IPS-18c (cell line): ENCODE results near the gene TMEM229B.

ENCODE experiments used
- H3K4me3 ChIP-seq: 2 replicates; pipeline ENCODE4 v1.7.0; 2013; ENCODE audit warnings: low read depth, mild to moderate bottlenecking, low read length, moderate library complexity; ENCODE audit not compliant: insufficient read depth
- H3K9me3 ChIP-seq: one replicate; pipeline ENCODE4 v1.6.1; 2013; ENCODE audit warnings: mild to moderate bottlenecking, low read length, moderate library complexity; ENCODE audit not compliant: control insufficient read depth, insufficient read depth

TMEM229B gene

DNA sequence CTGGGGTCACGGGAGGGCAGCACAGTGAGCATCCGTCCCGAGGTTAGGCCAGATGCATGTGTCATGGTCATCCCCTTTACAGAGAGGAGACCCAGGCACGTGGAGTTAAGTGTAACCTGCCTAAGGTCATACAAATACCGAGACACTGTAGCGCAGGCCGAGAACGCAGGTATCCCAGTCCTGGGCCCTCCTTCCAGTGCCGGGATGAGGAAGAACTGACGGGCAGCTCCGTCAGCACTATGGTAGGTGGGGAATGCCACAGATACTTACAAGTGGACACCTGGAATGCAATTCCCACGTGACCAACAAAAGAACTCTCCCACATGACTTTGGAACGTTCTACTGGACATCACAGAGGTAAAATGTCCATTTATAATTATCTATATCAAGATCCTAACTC lies 8.7 kb upstream of the TMEM229B start:
- Histone ChIP-seq H3K4me3 (no peak overlapping the region), H3K9me3 (no peaks in the 10 kb centered on the region)

DNA sequence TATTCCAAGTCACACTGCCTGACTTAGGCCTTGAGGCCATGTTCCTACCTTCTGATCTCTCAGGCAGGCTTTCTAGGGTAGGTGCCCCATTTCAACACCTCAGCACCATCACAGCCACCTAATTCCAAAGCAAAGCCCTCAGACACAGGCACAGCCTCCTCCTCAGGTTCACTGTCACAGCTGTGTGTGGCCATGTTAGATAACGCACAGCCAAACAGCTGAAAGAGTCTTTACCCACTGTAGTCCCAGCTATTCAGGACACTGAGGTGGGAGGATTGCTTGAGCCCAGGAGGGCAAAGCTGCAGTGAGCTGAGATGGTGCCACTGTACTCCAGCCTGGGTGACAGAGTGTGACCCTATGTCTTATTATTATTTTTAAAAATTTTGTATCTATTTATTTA lies 7.3 kb upstream of the TMEM229B start:
- Histone ChIP-seq H3K4me3 (no peak overlapping the region), H3K9me3 (no peaks in the 10 kb centered on the region)

DNA sequence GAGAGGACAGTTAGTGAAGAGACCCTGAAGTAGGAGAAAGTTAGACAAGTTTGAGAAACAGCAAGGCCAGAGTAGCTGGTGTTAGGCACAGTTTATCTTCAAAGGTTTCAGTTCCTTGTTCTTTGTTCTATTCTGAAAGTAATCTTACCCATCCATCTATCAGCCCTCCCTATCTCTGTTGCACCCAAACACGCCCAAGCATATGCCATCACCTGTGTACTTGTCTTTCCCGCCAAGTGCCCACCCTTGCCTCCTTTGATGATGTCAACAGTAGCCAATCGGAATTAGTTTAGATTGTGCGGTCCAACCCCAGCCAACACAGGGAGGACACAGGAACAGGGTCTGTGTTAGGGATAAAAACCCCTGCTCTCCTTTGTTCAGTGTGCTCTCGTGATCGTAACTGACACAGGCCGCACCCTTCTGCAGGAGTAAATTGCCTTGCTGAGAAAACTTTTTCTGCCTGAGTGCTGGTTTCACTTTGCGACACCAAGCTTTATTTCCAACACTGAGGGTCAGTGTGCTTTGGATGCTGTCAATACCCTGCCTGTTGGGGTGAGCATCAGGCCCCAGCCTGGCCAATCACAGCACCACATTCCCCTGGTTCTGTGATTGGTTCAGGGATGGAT lies 4.7 kb upstream of the TMEM229B start:
- Histone ChIP-seq H3K9me3 (no peaks in the 10 kb centered on the region), H3K4me3 (no peak overlapping the region)

- no peak overlapping the region; the same call in 1 of the 2 replicates for H3K4me3 ChIP-seq
- H3K9me3 ChIP-seq = no peaks in the 10 kb centered on the region
Observed at GRCh38 chr14:67492538-67492937, 4.0 kb upstream of the TMEM229B start.

DNA sequence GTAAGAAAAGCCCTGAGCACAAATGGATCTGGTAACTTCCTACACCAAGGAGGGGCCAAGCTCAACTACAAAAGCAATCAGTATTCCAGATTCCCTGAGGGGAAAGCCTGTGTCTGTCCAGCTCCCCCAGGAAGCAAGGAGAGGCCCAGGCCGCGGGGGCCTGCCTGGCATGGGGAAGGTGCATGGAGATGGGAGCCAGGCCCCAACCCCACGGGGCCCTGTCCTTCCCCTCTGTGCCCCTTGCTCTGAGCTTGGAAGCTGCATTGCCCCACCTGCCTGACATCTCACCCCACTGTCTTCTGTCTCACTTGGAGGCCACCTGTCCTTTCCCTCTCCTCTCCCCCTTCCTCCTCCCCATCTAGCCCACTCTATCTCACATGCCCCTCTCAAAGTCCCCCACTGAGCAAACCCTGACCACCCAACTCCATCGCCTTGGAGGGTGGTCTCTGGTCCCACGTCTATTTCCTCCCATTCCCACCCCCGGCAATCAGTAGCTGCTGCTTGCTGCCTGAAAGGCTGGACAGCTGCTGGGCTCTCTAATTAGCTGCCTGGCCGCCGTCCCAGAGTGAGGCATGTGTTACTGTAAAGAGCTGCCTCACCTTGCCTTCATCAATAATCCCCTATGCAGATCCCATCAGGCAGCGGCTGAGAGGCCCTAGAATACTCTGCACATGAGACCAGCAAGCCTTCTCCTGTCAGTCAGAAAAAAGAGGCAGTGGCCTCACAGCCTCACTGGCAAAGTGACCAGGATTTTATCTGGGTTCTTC lies 3.4 kb upstream of the TMEM229B start:
- no peaks in the 10 kb centered on the region for H3K9me3 ChIP-seq

GRCh38 chr14:67491285-67491684 lies 2.8 kb upstream of the TMEM229B start:
- H3K4me3 ChIP-seq = no peak overlapping the region
- H3K9me3 ChIP-seq = no peaks in the 10 kb centered on the region

More for the DNA sequence above, 3.4 kb upstream of the TMEM229B start:
- no peak overlapping the region; the same call in 1 of the 2 replicates for H3K4me3 ChIP-seq

- Histone ChIP-seq H3K4me3 (no peak overlapping the region), H3K9me3 (no peaks in the 10 kb centered on the region)
Observed at GRCh38 chr14:67490196-67490595, 1.7 kb upstream of the TMEM229B start.

- Histone ChIP-seq H3K9me3 (no peaks in the 10 kb centered on the region), H3K4me3 (no peak overlapping the region)
Observed at GRCh38 chr14:67487332-67487731, 1.2 kb downstream of the TMEM229B start.

DNA sequence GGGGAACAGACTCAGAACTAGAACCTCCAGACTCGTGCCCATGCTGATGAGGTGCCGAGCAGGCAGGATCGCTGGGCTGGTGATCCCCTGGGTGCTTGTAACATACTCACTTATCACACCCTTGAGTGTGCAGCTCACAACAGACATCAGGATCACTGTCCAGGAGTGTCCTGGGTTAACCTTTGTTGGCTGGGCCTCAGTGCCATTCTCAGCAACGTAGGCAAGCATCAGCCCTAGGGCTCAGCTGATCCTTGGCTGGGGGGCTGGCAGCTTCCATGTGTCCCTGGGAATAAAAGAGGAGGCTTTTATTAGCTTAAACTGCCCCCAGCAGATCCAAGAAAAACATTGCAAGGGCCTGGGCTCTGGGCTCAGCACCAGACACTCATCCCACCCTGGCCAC lies 1.6 kb downstream of the TMEM229B start:
- no peak overlapping the region for H3K4me3 ChIP-seq
- H3K9me3 ChIP-seq = no peaks in the 10 kb centered on the region

DNA sequence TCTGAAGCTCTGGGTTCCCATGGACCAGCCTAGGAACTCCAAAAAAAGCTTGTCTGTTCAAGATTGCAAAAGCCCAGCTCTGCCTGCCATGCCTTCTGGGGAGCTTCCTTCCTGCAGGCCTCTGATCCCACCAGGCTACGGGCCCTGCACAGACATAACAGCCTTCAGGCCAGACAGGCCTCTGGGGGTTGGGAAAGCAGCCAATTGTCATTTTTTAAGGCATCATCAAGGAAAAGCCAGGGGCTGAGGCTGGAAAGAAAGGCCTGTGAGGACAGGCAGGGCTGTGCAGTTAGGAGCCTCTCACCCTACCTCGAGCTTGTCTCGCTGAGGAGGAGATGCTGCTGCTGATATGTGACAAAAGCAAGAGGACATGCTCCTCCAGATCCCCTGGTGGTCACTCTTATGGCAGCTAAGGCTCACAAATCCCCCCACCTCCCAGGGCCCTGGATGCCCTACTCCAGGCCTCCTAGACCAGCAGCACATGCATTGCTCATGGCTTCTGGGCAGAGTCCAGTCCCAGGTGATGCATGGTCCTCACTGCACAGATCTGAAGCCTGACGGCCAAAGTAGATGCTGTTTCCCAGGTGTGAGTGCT lies 2.9 kb downstream of the TMEM229B start:
- Histone ChIP-seq H3K4me3 (no peak overlapping the region), H3K9me3 (no peaks in the 10 kb centered on the region)

- no peak overlapping the region for H3K4me3 ChIP-seq
- no peaks in the 10 kb centered on the region for H3K9me3 ChIP-seq
Observed at GRCh38 chr14:67483579-67484285, 4.8 kb downstream of the TMEM229B start.

DNA sequence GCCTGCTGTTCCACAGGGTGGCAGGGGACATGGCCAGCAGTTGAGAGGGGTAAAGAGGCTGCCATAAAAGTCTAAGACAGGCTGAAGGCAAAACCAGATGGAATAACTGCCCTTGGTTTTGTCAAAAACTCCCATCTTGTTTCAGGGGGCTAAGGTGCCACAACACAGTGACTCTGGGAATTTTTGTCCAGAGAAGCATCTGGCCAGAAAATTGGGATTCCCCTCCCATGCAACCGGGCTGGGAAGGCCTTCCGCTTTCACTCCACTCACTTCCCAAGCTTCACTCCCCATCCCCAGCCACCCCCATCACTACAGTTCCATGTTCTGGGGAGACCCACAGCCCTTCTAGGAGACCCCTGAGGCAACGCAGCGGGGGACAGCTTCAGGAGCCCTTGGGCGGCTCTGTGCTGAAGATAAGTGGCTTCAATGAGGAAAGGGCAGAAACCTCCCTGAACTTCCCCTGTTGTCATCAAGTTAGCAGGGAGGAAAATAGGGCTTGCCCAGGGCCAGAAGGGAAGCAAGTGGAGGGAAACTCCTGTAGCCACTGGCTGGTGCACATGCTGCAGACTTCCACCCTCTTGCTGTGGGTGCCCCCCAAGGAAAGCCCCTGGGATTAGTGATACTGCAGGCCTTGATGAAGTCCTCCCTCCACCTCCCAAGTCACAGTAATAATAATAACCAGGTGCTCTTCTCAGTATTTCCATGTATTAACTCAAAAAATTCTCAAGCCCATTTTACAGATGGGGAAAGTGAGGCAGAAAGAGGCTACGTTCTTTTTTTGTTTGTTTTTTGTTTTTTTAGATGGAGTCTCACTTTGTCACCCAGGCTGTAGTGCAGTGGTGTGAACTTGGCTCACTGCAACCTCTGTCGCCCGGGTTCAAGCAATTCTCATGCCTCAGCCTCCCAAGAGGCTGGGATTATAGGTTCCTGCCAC lies 6.0 kb downstream of the TMEM229B start:
- no peak overlapping the region for H3K4me3 ChIP-seq
- no peaks in the 10 kb centered on the region for H3K9me3 ChIP-seq

GRCh38 chr14:67480011-67480410 lies 8.5 kb downstream of the TMEM229B start:
- H3K4me3 ChIP-seq = no peak overlapping the region

DNA sequence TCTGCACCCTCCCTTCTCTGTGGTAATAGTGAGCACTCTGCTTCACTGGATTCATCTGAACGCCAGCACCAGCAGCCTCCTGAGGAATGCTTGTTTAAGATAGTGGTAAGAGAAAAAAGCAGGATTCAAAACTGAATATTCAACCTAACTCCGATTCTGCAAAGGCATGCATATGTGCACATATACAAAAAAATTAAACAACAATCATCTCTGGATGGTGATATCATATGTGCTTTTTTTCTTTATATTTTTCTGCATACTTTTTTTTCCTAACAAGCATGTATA lies 9.8 kb downstream of the TMEM229B start:
- Histone ChIP-seq H3K9me3 (no peaks in the 10 kb centered on the region), H3K4me3 (no peak overlapping the region)

More at GRCh38 chr14:67480011-67480410, 8.5 kb downstream of the TMEM229B start:
- no peaks in the 10 kb centered on the region for H3K9me3 ChIP-seq

DNA sequence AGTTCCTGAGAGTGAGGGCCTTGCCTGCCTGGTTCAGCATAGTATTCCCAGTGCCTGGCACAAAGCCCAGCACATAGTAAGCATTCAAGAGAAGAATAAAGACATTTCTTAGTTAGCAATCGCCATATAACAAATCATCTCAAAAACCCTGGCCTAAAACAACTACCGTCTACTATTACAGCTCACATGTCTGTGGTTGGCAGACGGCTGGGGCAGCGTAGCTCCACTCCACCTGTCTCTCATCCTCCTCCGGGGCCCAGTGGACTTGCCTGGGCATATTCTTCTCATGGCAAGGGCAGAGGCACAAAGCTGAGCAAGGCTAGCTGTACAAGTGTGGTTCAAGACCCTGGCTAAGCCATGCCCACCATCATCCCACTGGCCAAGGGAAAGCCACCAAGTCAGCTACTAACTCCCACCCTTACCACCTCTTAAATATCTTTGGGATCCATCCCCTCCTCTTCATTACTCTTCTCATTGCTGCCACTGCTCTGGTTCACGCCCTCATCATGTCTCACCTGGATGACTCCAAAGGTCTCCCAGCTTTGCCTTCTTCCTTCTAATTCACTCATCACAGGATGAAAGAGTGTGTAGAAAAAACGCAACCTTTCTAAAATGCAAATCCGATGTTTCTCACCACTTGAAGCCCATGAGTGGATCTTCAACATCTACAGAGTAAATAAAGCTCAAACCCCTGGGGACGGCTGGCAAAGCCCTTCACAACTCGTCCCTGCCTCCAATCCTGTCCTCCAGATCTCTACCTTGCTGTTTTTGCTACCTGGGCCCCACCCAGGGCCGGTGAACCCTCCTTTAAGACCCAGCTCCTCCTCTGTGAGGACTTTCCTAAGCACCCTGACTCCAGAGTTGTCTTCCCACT lies 10.4 kb downstream of the TMEM229B start:
- H3K9me3 ChIP-seq = no peaks in the 10 kb centered on the region
- no peak overlapping the region for H3K4me3 ChIP-seq

GRCh38 chr14:67474366-67474765 lies 14.2 kb downstream of the TMEM229B start:
- Histone ChIP-seq H3K9me3 (peaks cover 2% of the 10 kb centered on the region), H3K4me3 (no peak overlapping the region)
